ENCODE data around the gene CALCOCO1.

GRCh38 chr12:53676656-53677015 is 50.6 kb downstream of the CALCOCO1 start:
- TF ChIP-seq POLR2A (IDR thresholded peaks at IDR 0.05; ENCODE audit: low read length) (no peak), GATA1 (IDR thresholded peaks at IDR 0.05; ENCODE audit: low read depth, low read length) (no peak)
